ENCODE measurements around the gene CTNND2. TPM values are rescaled to one million over a fixed set of nuclear protein-coding genes. Genes with fewer than 3 reads are reported as not detected.

CTNND2 gene
- total and polyA plus RNA-seq, 9 of the 15 experiments (the other 6 are each of a cell fraction or from before 2014, with no cell fraction given), result 0.03 to 0.35 TPM; not detected in 7

DNA sequence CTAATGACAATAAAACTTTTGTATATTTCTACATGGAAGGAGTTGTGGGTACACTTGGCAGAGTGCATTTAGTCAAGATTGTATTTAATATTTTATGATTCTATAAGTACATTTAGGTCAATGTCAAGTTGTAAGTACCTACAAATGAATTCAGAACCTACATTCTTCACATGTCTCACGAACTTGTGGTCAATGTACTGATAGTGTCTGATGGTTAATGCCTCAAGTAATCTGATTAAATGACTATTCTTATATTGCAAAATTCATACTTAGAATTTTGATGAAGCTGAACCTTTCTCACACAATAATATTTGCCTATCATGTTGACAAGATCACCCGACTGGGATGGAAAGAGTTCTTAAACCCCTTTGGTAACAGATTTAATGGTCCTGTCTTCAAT, 444.5 kb downstream of the CTNND2 start (continued):
- TF ChIP-seq, protein P1, sequence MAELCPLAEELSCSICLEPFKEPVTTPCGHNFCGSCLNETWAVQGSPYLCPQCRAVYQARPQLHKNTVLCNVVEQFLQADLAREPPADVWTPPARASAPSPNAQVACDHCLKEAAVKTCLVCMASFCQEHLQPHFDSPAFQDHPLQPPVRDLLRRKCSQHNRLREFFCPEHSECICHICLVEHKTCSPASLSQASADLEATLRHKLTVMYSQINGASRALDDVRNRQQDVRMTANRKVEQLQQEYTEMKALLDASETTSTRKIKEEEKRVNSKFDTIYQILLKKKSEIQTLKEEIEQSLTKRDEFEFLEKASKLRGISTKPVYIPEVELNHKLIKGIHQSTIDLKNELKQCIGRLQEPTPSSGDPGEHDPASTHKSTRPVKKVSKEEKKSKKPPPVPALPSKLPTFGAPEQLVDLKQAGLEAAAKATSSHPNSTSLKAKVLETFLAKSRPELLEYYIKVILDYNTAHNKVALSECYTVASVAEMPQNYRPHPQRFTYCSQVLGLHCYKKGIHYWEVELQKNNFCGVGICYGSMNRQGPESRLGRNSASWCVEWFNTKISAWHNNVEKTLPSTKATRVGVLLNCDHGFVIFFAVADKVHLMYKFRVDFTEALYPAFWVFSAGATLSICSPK (IDR thresholded peaks at IDR 0.05; ENCODE audit: borderline replicate concordance), result no peak
- no peak for TF ChIP-seq MTA3 (IDR thresholded peaks at IDR 0.05; ENCODE audit: borderline replicate concordance)
- no peak for TF ChIP-seq PHF8 (IDR thresholded peaks at IDR 0.05; ENCODE audit: borderline replicate concordance, low read length)

DNA sequence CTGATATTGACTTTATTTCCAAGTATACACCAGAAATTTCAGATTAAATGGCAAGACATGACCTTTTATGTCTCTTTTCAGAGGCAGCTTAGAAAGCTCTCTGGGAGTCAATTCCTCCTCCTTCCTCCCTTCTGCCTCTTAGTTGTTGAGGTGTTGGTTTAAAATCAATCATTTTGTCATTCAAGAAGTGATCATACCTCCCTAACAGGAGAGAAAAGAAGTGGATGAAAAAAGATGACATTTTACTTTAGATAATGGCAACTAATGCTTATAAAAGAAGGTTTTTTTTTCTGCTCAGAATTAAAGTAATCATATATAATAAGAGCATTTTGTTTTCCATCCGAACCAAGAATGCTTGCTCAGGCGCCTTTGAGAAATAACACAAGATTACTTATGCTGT, 448.7 kb downstream of the CTNND2 start:
- Histone ChIP-seq H3K9ac (ENCODE audit: insufficient read depth in 1 of 2, low read depth in 2 of 2, low read length in 2 of 2) (no peak overlapping the region), H3K9me1 (ENCODE audit: control insufficient read depth, insufficient read depth, low read length) (no peaks in the 10 kb centered on the region), H3K4me3 (no peak overlapping the region), H3K4me1 (replicated peaks in 1 of 2; ENCODE audit: control insufficient read depth in 2 of 2, insufficient read depth in 2 of 2, low read length in 2 of 2) (no peaks in the 10 kb centered on the region), H3K36me3 (ENCODE audit: control insufficient read depth, insufficient read depth, low read length) (no peaks in the 10 kb centered on the region), H3K27ac (ENCODE audit: extremely low read depth, low read depth, low read length) (no peak overlapping the region), H3K79me2 (ENCODE audit: control insufficient read depth, insufficient read depth, low read length) (no peaks in the 10 kb centered on the region), H4K20me1 (replicated peaks; ENCODE audit: control insufficient read depth, insufficient read depth, low read length) (no peaks in the 10 kb centered on the region), H2AFZ (ENCODE audit: low read depth, low read length) (no peak overlapping the region), H3K27me3 (ENCODE audit: control insufficient read depth in 2 of 2, insufficient read depth in 2 of 2, low read length in 2 of 2) (no peaks in the 10 kb centered on the region), H3K4me2 (ENCODE audit: insufficient read depth, low read length) (no peak overlapping the region), H3K9me3 (replicated peaks; ENCODE audit: control insufficient read depth, insufficient read depth, low read depth, low read length) (no peaks in the 10 kb centered on the region)
- intact Hi-C loops (cut with micrococcal nuclease), result no loop called here
- BruUV-seq (replicated peaks), result no TSS peak
- WGBS (ENCODE audit: insufficient coverage, low coverage, missing lambda C conversion rate), result 0% methylated on average over 2 of the region's 2 CpGs
- ATAC-seq (no peak), FAIRE-seq (no peak), DNase-seq (ENCODE audit: extremely low read depth in 1 of 4, low spot score in 3 of 4) (no peak)
- in situ Hi-C loops (cut with MboI), result no loop called here
- ChIA-PET POLR2A (no interaction called here), CTCF (ENCODE audit: low intra/inter-chr PET ratio) (no interaction called here)
- no peak for TF ChIP-seq DIDO1 (tag; IDR thresholded peaks at IDR 0.05; ENCODE audit: low read depth)
- TF ChIP-seq SAP30 (IDR thresholded peaks at IDR 0.05; ENCODE audit: borderline replicate concordance, insufficient read depth, low read depth, low read length, poor library complexity, severe bottlenecking), result no peak
- TF ChIP-seq, protein P2, sequence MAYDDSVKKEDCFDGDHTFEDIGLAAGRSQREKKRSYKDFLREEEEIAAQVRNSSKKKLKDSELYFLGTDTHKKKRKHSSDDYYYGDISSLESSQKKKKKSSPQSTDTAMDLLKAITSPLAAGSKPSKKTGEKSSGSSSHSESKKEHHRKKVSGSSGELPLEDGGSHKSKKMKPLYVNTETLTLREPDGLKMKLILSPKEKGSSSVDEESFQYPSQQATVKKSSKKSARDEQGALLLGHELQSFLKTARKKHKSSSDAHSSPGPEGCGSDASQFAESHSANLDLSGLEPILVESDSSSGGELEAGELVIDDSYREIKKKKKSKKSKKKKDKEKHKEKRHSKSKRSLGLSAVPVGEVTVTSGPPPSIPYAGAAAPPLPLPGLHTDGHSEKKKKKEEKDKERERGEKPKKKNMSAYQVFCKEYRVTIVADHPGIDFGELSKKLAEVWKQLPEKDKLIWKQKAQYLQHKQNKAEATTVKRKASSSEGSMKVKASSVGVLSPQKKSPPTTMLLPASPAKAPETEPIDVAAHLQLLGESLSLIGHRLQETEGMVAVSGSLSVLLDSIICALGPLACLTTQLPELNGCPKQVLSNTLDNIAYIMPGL (CRISPR knock-in tag; IDR thresholded peaks at IDR 0.05), result no peak
- no peak for TF ChIP-seq ZNF507 (tag; conservative IDR thresholded peaks at IDR 0.05)
- no peak for TF ChIP-seq MEF2A (IDR thresholded peaks at IDR 0.05; ENCODE audit: control insufficient read depth, low read depth, low read length)
- TF ChIP-seq KHSRP (IDR thresholded peaks at IDR 0.05), result no peak
- TF ChIP-seq CBFA2T2 (conservative IDR thresholded peaks at IDR 0.05), result no peak
- TF ChIP-seq, protein P3, sequence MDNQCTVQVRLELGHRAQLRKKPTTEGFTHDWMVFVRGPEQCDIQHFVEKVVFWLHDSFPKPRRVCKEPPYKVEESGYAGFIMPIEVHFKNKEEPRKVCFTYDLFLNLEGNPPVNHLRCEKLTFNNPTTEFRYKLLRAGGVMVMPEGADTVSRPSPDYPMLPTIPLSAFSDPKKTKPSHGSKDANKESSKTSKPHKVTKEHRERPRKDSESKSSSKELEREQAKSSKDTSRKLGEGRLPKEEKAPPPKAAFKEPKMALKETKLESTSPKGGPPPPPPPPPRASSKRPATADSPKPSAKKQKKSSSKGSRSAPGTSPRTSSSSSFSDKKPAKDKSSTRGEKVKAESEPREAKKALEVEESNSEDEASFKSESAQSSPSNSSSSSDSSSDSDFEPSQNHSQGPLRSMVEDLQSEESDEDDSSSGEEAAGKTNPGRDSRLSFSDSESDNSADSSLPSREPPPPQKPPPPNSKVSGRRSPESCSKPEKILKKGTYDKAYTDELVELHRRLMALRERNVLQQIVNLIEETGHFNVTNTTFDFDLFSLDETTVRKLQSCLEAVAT (IDR thresholded peaks at IDR 0.05), result no peak
- TF ChIP-seq, protein P4, sequence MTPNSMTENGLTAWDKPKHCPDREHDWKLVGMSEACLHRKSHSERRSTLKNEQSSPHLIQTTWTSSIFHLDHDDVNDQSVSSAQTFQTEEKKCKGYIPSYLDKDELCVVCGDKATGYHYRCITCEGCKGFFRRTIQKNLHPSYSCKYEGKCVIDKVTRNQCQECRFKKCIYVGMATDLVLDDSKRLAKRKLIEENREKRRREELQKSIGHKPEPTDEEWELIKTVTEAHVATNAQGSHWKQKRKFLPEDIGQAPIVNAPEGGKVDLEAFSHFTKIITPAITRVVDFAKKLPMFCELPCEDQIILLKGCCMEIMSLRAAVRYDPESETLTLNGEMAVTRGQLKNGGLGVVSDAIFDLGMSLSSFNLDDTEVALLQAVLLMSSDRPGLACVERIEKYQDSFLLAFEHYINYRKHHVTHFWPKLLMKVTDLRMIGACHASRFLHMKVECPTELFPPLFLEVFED (CRISPR knock-in tag; conservative IDR thresholded peaks at IDR 0.05), result no peak
- TF ChIP-seq MEF2D (tag; conservative IDR thresholded peaks at IDR 0.05; ENCODE audit: low read depth), result no peak

All from K562 (cell line).